Measurements from ENCODE around the gene LYRM4.

The LYRM4 gene

GRCh38 chr6:5248302-5249098, 12.2 kb downstream of the LYRM4 start:
- H3K27me3 ChIP-seq (replicated peaks), result no peaks in the 10 kb centered on the region
- TF ChIP-seq CTCF (IDR thresholded peaks at IDR 0.05; ENCODE audit: low read depth, low read length, missing control alignments), result no peak
- no peak for DNase-seq
- H3K36me3 ChIP-seq (replicated peaks), result no peaks in the 10 kb centered on the region
- no peak overlapping the region for H3K4me3 ChIP-seq (ENCODE audit: low read depth, low read length)
- in situ Hi-C loops (cut with HindIII; ENCODE audit: low pct_ligation_motif_present, low sequenced_read_pairs), result no loop called here
- H3K27ac ChIP-seq, result no peak overlapping the region

- no peak overlapping the region for H3K27ac ChIP-seq
- no peak for DNase-seq
- no peaks in the 10 kb centered on the region for H3K36me3 ChIP-seq (replicated peaks)
- no peak for TF ChIP-seq CTCF (IDR thresholded peaks at IDR 0.05; ENCODE audit: low read depth, low read length, missing control alignments)
- H3K4me3 ChIP-seq (ENCODE audit: low read depth, low read length), result no peak overlapping the region
- H3K27me3 ChIP-seq (replicated peaks), result no peaks in the 10 kb centered on the region
- in situ Hi-C loops (cut with HindIII; ENCODE audit: low pct_ligation_motif_present, low sequenced_read_pairs), result no loop called here
Measured at GRCh38 chr6:5247201-5247600, 13.5 kb downstream of the LYRM4 start.

- H3K4me3 ChIP-seq (ENCODE audit: low read depth, low read length), result no peak overlapping the region
- no peak for TF ChIP-seq CTCF (IDR thresholded peaks at IDR 0.05; ENCODE audit: low read depth, low read length, missing control alignments)
- in situ Hi-C loops (cut with HindIII; ENCODE audit: low pct_ligation_motif_present, low sequenced_read_pairs), result no loop called here
Measured at GRCh38 chr6:5246141-5247097, 14.3 kb downstream of the LYRM4 start.

DNA sequence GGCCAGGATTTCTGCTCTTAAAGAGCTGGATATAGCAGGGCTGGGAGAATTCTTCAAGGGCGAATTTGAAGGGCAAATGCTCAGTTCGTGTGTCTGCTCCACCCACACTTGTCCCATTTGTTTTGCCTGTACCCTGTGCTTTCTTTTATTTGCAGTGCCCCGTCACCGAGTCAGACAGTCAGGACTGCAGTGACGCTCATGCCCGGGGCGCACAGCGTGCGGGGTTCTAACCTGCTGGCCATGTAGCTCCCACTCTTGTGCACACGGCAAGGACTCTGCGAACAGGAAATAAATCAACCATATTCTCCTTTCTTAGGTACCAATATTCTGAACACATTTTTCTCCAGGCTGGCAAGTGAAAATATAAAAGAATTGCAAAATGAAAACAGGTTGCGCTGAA, 17.7 kb downstream of the LYRM4 start:
- no peaks in the 10 kb centered on the region for H3K36me3 ChIP-seq (replicated peaks)
- H3K4me3 ChIP-seq (ENCODE audit: low read depth, low read length), result no peak overlapping the region
- H3K27ac ChIP-seq, result no peak overlapping the region
- no peak for DNase-seq
- in situ Hi-C loops (cut with HindIII; ENCODE audit: low pct_ligation_motif_present, low sequenced_read_pairs), result no loop called here
- no peaks in the 10 kb centered on the region for H3K27me3 ChIP-seq (replicated peaks)
- TF ChIP-seq CTCF (IDR thresholded peaks at IDR 0.05; ENCODE audit: low read depth, low read length, missing control alignments), result no peak

More at GRCh38 chr6:5246141-5247097, 14.3 kb downstream of the LYRM4 start:
- H3K27ac ChIP-seq, result no peak overlapping the region
- no peaks in the 10 kb centered on the region for H3K36me3 ChIP-seq (replicated peaks)
- no peak for DNase-seq
- H3K27me3 ChIP-seq (replicated peaks), result no peaks in the 10 kb centered on the region

GRCh38 chr6:5241252-5241651, 19.5 kb downstream of the LYRM4 start:
- Histone ChIP-seq H3K27ac (no peak overlapping the region), H3K4me3 (ENCODE audit: low read depth, low read length) (no peak overlapping the region), H3K36me3 (replicated peaks) (no peaks in the 10 kb centered on the region), H3K27me3 (replicated peaks) (no peaks in the 10 kb centered on the region)
- in situ Hi-C loops (cut with HindIII; ENCODE audit: low pct_ligation_motif_present, low sequenced_read_pairs), result no loop called here
- TF ChIP-seq CTCF (IDR thresholded peaks at IDR 0.05; ENCODE audit: low read depth, low read length, missing control alignments), result no peak
- DNase-seq, result no peak
